Smooth muscle cell of the coronary artery (primary cell): ENCODE data around the gene EN1. TPM values are rescaled to one million over a fixed set of nuclear protein-coding genes. Genes with fewer than 3 reads are reported as not detected.

Experiments
- total RNA-seq: library from RNA; depleted of rRNA; stranded (reverse); fragments of >200 nt; gene quantifications from 2 replicates; pipeline ENCODE4 v1.2.3, GENCODE V29; 2014; ENCODE audit warnings: low replicate concordance

The EN1 gene
- 0.08 and 0.35 TPM in 2 replicates for total RNA-seq

DNA sequence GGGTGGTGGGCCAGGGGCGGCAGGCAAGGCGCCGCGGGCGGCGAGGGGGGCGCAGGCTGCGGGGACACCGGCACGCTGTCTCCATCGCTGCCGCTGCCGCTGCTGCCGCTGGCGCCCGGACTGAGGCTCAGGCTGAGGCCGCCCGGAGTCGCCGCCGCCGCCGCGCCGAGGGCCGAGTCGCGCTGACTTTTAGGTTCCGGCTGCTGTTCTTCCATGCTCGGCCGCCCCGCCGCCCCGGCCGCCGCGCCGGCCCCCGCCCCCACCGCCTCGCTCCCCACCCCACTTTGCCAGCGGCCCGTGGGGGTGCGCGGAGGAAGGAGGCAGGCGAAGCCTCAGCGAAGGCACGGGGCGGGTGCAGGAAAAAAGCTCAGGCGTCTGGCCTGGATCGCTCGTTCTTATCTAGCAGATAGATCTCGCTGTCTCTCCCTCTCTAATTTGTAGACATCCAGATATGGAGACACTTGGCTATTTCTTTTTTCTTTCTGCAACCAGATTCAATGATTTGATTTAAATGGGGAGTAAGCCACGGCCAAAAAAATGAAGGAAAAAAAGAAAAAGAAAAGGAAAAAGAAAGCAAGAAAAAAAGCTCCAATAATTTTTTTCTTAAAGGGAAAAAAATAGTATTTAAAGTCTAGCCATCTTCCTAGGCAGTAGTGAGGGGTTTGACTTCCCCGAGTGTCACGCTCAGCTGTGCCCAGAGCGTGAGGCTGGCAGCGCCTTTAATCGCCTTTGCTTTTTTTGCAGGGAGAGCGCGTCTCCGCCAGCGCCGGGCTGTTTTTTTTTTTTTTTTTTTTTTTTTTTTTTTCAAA lies at the start of gene EN1:
EN1 (minus strand) TSS at position 696 of the 809 bp plus-strand sequence; CDS start at position 215, 481 bp downstream.

Other genes starting within 250 kb of the EN1 start
- gene MARCO, start 94.5 kb upstream of the EN1 start, total RNA-seq = not detected in 2 replicates